ENCODE data around the gene TREM2. TPM values are rescaled to one million over a fixed set of nuclear protein-coding genes. Genes with fewer than 3 reads are reported as not detected.

The TREM2 gene
- polyA plus RNA-seq (2013, experiment 1 of 4) = not detected
- not detected for polyA plus RNA-seq (2013, experiment 2 of 4)
- polyA plus RNA-seq (2013, experiment 3 of 4) = not detected
- not detected for polyA plus RNA-seq (2013, experiment 4 of 4)

GRCh38 chr6:41162687-41163418, at the start of gene TREM2:
Gene TREM2 (minus strand): TSS chr6:41163116. CDS start chr6:41163082, 34 bp downstream.
- no peak within 1 kb of the TSS for H3K27ac ChIP-seq (ENCODE audit: insufficient read depth, low read depth, low read length, poor library complexity, severe bottlenecking)
- no peaks in the 10 kb centered on the region for H3K27me3 ChIP-seq (ENCODE audit: control insufficient read depth, insufficient read depth, low read length, poor library complexity, severe bottlenecking)
- no peaks in the 10 kb centered on the region for H3K9me3 ChIP-seq (ENCODE audit: control insufficient read depth, low read length)
- no peaks in the 10 kb centered on the region for H3K4me1 ChIP-seq (ENCODE audit: control insufficient read depth, insufficient read depth, low read length)
- H3K4me3 ChIP-seq (ENCODE audit: insufficient read depth, low read depth, low read length) = no peak within 1 kb of the TSS
- WGBS, 2 experiments = 85 to 87% methylated on average over 10 of the region's 10 CpGs
- no peaks in the 10 kb centered on the region for H3K36me3 ChIP-seq (ENCODE audit: control insufficient read depth, insufficient read depth, low read length)

GRCh38 chr6:41209547-41210320, 46.8 kb upstream of the TREM2 start:
- no peak overlapping the region for H3K27ac ChIP-seq (ENCODE audit: insufficient read depth, low read depth, low read length, poor library complexity, severe bottlenecking)
- no peaks in the 10 kb centered on the region for H3K4me1 ChIP-seq (ENCODE audit: control insufficient read depth, insufficient read depth, low read length)
- no peaks in the 10 kb centered on the region for H3K9me3 ChIP-seq (ENCODE audit: control insufficient read depth, low read length)
- 93% methylated on average over 5 of the region's 5 CpGs for WGBS, 2 experiments
- H3K36me3 ChIP-seq (ENCODE audit: control insufficient read depth, insufficient read depth, low read length) = no peaks in the 10 kb centered on the region
- no peak overlapping the region for H3K4me3 ChIP-seq (ENCODE audit: insufficient read depth, low read depth, low read length)
- no peaks in the 10 kb centered on the region for H3K27me3 ChIP-seq (ENCODE audit: control insufficient read depth, insufficient read depth, low read length, poor library complexity, severe bottlenecking)

GRCh38 chr6:41208439-41209106, 45.7 kb upstream of the TREM2 start:
- WGBS, 2 experiments = 85% methylated on average over 7 of the region's 7 CpGs
- Histone ChIP-seq H3K27me3 (ENCODE audit: control insufficient read depth, insufficient read depth, low read length, poor library complexity, severe bottlenecking) (no peaks in the 10 kb centered on the region), H3K36me3 (ENCODE audit: control insufficient read depth, insufficient read depth, low read length) (no peaks in the 10 kb centered on the region), H3K4me1 (ENCODE audit: control insufficient read depth, insufficient read depth, low read length) (no peaks in the 10 kb centered on the region), H3K4me3 (ENCODE audit: insufficient read depth, low read depth, low read length) (no peak overlapping the region), H3K27ac (ENCODE audit: insufficient read depth, low read depth, low read length, poor library complexity, severe bottlenecking) (no peak overlapping the region), H3K9me3 (ENCODE audit: control insufficient read depth, low read length) (no peaks in the 10 kb centered on the region)

- Histone ChIP-seq H3K9me3 (ENCODE audit: control insufficient read depth, low read length) (no peaks in the 10 kb centered on the region), H3K27me3 (ENCODE audit: control insufficient read depth, insufficient read depth, low read length, poor library complexity, severe bottlenecking) (no peaks in the 10 kb centered on the region), H3K4me3 (ENCODE audit: insufficient read depth, low read depth, low read length) (no peak overlapping the region), H3K36me3 (ENCODE audit: control insufficient read depth, insufficient read depth, low read length) (no peaks in the 10 kb centered on the region), H3K27ac (ENCODE audit: insufficient read depth, low read depth, low read length, poor library complexity, severe bottlenecking) (no peak overlapping the region), H3K4me1 (ENCODE audit: control insufficient read depth, insufficient read depth, low read length) (no peaks in the 10 kb centered on the region)
- 86 to 93% methylated on average over 1 of the region's 1 CpG for WGBS, 2 experiments
Measured at GRCh38 chr6:41204156-41204555, 41.2 kb upstream of the TREM2 start.

- H3K4me1 ChIP-seq (ENCODE audit: control insufficient read depth, insufficient read depth, low read length) = no peaks in the 10 kb centered on the region
- H3K27ac ChIP-seq (ENCODE audit: insufficient read depth, low read depth, low read length, poor library complexity, severe bottlenecking) = no peak overlapping the region
- no peaks in the 10 kb centered on the region for H3K9me3 ChIP-seq (ENCODE audit: control insufficient read depth, low read length)
- no peak overlapping the region for H3K4me3 ChIP-seq (ENCODE audit: insufficient read depth, low read depth, low read length)
- H3K36me3 ChIP-seq (ENCODE audit: control insufficient read depth, insufficient read depth, low read length) = no peaks in the 10 kb centered on the region
- WGBS, 2 experiments = 75 to 77% methylated on average over 8 of the region's 8 CpGs
- no peaks in the 10 kb centered on the region for H3K27me3 ChIP-seq (ENCODE audit: control insufficient read depth, insufficient read depth, low read length, poor library complexity, severe bottlenecking)
Measured at GRCh38 chr6:41201764-41202173, 38.9 kb upstream of the TREM2 start.

- H3K4me1 ChIP-seq (ENCODE audit: control insufficient read depth, insufficient read depth, low read length) = no peaks in the 10 kb centered on the region
- no peaks in the 10 kb centered on the region for H3K9me3 ChIP-seq (ENCODE audit: control insufficient read depth, low read length)
- 82% methylated on average over 12 of the region's 12 CpGs for WGBS, 2 experiments
- no peaks in the 10 kb centered on the region for H3K27me3 ChIP-seq (ENCODE audit: control insufficient read depth, insufficient read depth, low read length, poor library complexity, severe bottlenecking)
- no peak within 1 kb of the TSS for H3K27ac ChIP-seq (ENCODE audit: insufficient read depth, low read depth, low read length, poor library complexity, severe bottlenecking)
- no peaks in the 10 kb centered on the region for H3K36me3 ChIP-seq (ENCODE audit: control insufficient read depth, insufficient read depth, low read length)
- no peak within 1 kb of the TSS for H3K4me3 ChIP-seq (ENCODE audit: insufficient read depth, low read depth, low read length)
Measured at GRCh38 chr6:41200901-41201763, 38.2 kb upstream of the TREM2 start, which contains the start of gene TREML2. Gene TREML2 (minus strand): TSS chr6:41201149. CDS start chr6:41201008, 141 bp downstream.

- Histone ChIP-seq H3K4me3 (ENCODE audit: insufficient read depth, low read depth, low read length) (no peak overlapping the region), H3K27ac (ENCODE audit: insufficient read depth, low read depth, low read length, poor library complexity, severe bottlenecking) (no peak overlapping the region)
Measured at GRCh38 chr6:41200296-41200900, 37.5 kb upstream of the TREM2 start.

GRCh38 chr6:41199552-41200246, 36.8 kb upstream of the TREM2 start:
- no peak overlapping the region for H3K27ac ChIP-seq (ENCODE audit: insufficient read depth, low read depth, low read length, poor library complexity, severe bottlenecking)
- H3K9me3 ChIP-seq (ENCODE audit: control insufficient read depth, low read length) = no peaks in the 10 kb centered on the region
- WGBS, 2 experiments = 96 to 97% methylated on average over 1 of the region's 1 CpG
- H3K36me3 ChIP-seq (ENCODE audit: control insufficient read depth, insufficient read depth, low read length) = no peaks in the 10 kb centered on the region
- no peaks in the 10 kb centered on the region for H3K27me3 ChIP-seq (ENCODE audit: control insufficient read depth, insufficient read depth, low read length, poor library complexity, severe bottlenecking)
- no peak overlapping the region for H3K4me3 ChIP-seq (ENCODE audit: insufficient read depth, low read depth, low read length)
- H3K4me1 ChIP-seq (ENCODE audit: control insufficient read depth, insufficient read depth, low read length) = no peaks in the 10 kb centered on the region

More at GRCh38 chr6:41200296-41200900, 37.5 kb upstream of the TREM2 start:
- 93 to 95% methylated on average over 2 of the region's 2 CpGs for WGBS, 2 experiments
- Histone ChIP-seq H3K27me3 (ENCODE audit: control insufficient read depth, insufficient read depth, low read length, poor library complexity, severe bottlenecking) (no peaks in the 10 kb centered on the region), H3K4me1 (ENCODE audit: control insufficient read depth, insufficient read depth, low read length) (no peaks in the 10 kb centered on the region), H3K36me3 (ENCODE audit: control insufficient read depth, insufficient read depth, low read length) (no peaks in the 10 kb centered on the region), H3K9me3 (ENCODE audit: control insufficient read depth, low read length) (no peaks in the 10 kb centered on the region)

- Histone ChIP-seq H3K27ac (ENCODE audit: insufficient read depth, low read depth, low read length, poor library complexity, severe bottlenecking) (no peak overlapping the region), H3K9me3 (ENCODE audit: control insufficient read depth, low read length) (no peaks in the 10 kb centered on the region), H3K4me1 (ENCODE audit: control insufficient read depth, insufficient read depth, low read length) (no peaks in the 10 kb centered on the region), H3K27me3 (ENCODE audit: control insufficient read depth, insufficient read depth, low read length, poor library complexity, severe bottlenecking) (no peaks in the 10 kb centered on the region), H3K4me3 (ENCODE audit: insufficient read depth, low read depth, low read length) (no peak overlapping the region), H3K36me3 (ENCODE audit: control insufficient read depth, insufficient read depth, low read length) (no peaks in the 10 kb centered on the region)
- 94 to 99% methylated on average over 2 to 3 of the region's 3 CpGs for WGBS, 2 experiments
Measured at GRCh38 chr6:41197234-41197633, 34.3 kb upstream of the TREM2 start.
